22Rv1 (cell line): ENCODE measurements around the gene CABLES1.

Experiments
- ZFX ChIP-seq: fragments of 450-650 bp; IDR thresholded peaks from 2 replicates; pipeline ENCODE4 v1.6.1; 2017; ENCODE audit warnings: antibody characterized with exemption, borderline replicate concordance
- TF ChIP-seq, protein P1 (sequence below): fragments of 450-650 bp; IDR thresholded peaks from 2 replicates; pipeline ENCODE4 v1.5.1; 2017; ENCODE audit warnings: mild to moderate bottlenecking

DNA sequence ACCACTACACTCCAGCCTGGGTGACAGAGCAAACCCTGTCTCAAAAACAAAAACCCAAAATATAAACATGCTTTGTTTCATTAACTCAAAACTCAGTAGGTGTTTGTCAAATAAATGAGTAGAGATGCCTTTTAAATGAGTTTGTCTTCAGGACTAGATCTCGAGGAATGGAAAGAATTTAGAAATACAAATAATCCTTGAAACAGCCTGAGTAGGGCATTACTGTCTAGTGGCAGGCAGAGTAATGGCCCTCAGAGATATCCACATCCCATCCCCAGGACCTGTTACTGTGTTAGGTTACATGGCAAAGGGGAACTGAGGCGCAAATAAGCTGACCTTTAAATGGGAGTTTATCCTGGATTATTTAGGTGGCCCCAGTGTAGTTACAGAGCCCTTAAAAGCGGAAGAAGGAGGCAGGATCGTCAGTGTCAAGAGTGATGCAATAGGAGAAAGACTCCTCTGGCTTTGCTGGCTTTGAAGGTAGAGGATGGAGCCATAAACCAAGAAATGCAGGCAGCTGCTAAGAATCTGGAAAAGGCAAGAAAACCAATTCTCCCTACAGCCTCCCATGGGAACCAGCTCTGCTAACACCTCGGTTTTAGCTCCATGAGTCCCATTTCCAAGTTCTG is 63.0 kb downstream of the CABLES1 start:
- TF ChIP-seq, protein P1, sequence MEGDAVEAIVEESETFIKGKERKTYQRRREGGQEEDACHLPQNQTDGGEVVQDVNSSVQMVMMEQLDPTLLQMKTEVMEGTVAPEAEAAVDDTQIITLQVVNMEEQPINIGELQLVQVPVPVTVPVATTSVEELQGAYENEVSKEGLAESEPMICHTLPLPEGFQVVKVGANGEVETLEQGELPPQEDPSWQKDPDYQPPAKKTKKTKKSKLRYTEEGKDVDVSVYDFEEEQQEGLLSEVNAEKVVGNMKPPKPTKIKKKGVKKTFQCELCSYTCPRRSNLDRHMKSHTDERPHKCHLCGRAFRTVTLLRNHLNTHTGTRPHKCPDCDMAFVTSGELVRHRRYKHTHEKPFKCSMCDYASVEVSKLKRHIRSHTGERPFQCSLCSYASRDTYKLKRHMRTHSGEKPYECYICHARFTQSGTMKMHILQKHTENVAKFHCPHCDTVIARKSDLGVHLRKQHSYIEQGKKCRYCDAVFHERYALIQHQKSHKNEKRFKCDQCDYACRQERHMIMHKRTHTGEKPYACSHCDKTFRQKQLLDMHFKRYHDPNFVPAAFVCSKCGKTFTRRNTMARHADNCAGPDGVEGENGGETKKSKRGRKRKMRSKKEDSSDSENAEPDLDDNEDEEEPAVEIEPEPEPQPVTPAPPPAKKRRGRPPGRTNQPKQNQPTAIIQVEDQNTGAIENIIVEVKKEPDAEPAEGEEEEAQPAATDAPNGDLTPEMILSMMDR, result no peak
- no peak for TF ChIP-seq ZFX
